ENCODE results near the gene RYR3.

Gene RYR3

DNA sequence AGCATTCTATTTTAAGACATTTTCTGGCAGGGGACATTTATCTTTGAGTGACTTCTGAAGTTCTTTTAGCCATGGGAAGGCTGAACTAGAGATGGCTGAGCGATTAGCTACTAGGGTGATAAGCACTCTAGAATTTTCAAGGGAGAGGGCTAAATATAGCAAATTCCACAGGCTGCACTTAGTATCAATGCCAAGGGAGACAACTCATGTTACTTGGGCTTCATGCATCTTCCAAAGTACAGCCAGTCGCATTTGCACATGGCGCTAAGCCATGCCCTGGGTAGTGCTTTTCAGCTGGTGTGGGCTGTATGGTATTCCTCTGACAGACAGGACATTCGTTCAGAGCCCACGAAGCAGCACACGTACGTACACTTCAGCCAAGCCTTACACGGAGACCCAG is 69.6 kb downstream of the RYR3 start:
- Histone ChIP-seq H3K27ac (no peak overlapping the region), H3K36me3 (no peaks in the 10 kb centered on the region), H3K4me1 (ENCODE audit: control insufficient read depth in 1 of 2, insufficient read depth in 1 of 2, low read depth in 1 of 2, low read length in 1 of 2) (no peaks in the 10 kb centered on the region), H3K27me3 (no peaks in the 10 kb centered on the region), H3K9me3 (no peaks in the 10 kb centered on the region), H3K4me3 (ENCODE audit: low read depth in 1 of 2, low read length in 1 of 2) (no peak overlapping the region)
- TF ChIP-seq, protein P1, sequence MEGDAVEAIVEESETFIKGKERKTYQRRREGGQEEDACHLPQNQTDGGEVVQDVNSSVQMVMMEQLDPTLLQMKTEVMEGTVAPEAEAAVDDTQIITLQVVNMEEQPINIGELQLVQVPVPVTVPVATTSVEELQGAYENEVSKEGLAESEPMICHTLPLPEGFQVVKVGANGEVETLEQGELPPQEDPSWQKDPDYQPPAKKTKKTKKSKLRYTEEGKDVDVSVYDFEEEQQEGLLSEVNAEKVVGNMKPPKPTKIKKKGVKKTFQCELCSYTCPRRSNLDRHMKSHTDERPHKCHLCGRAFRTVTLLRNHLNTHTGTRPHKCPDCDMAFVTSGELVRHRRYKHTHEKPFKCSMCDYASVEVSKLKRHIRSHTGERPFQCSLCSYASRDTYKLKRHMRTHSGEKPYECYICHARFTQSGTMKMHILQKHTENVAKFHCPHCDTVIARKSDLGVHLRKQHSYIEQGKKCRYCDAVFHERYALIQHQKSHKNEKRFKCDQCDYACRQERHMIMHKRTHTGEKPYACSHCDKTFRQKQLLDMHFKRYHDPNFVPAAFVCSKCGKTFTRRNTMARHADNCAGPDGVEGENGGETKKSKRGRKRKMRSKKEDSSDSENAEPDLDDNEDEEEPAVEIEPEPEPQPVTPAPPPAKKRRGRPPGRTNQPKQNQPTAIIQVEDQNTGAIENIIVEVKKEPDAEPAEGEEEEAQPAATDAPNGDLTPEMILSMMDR (IDR thresholded peaks at IDR 0.05), result no peak

GRCh38 chr15:33382491-33382890 is 71.7 kb downstream of the RYR3 start:
- no peak overlapping the region for H3K4me3 ChIP-seq (ENCODE audit: low read depth in 1 of 2, low read length in 1 of 2)
- no peaks in the 10 kb centered on the region for H3K27me3 ChIP-seq
- no peaks in the 10 kb centered on the region for H3K9me3 ChIP-seq
- H3K27ac ChIP-seq, result no peak overlapping the region
- H3K36me3 ChIP-seq, result no peaks in the 10 kb centered on the region
- H3K4me1 ChIP-seq (ENCODE audit: control insufficient read depth in 1 of 2, insufficient read depth in 1 of 2, low read depth in 1 of 2, low read length in 1 of 2), result no peaks in the 10 kb centered on the region
- TF ChIP-seq, protein P1 (IDR thresholded peaks at IDR 0.05), result no peak

GRCh38 chr15:33384307-33384706 is 73.5 kb downstream of the RYR3 start:
- no peaks in the 10 kb centered on the region for H3K36me3 ChIP-seq
- H3K4me1 ChIP-seq (ENCODE audit: control insufficient read depth in 1 of 2, insufficient read depth in 1 of 2, low read depth in 1 of 2, low read length in 1 of 2), result no peaks in the 10 kb centered on the region
- H3K4me3 ChIP-seq (ENCODE audit: low read depth in 1 of 2, low read length in 1 of 2), result no peak overlapping the region
- TF ChIP-seq, protein P1 (IDR thresholded peaks at IDR 0.05), result no peak
- no peaks in the 10 kb centered on the region for H3K9me3 ChIP-seq
- H3K27me3 ChIP-seq, result no peaks in the 10 kb centered on the region
- no peak overlapping the region for H3K27ac ChIP-seq

- TF ChIP-seq, protein P1 (IDR thresholded peaks at IDR 0.05), result no peak
- Histone ChIP-seq H3K4me1 (ENCODE audit: control insufficient read depth in 1 of 2, insufficient read depth in 1 of 2, low read depth in 1 of 2, low read length in 1 of 2) (no peaks in the 10 kb centered on the region), H3K4me3 (ENCODE audit: low read depth in 1 of 2, low read length in 1 of 2) (no peak overlapping the region), H3K27me3 (no peaks in the 10 kb centered on the region), H3K9me3 (no peaks in the 10 kb centered on the region), H3K36me3 (no peaks in the 10 kb centered on the region), H3K27ac (no peak overlapping the region)
These were observed 81.7 kb downstream of the RYR3 start for GRCh38 chr15:33392453-33392852.

- no peaks in the 10 kb centered on the region for H3K9me3 ChIP-seq
- no peak overlapping the region for H3K27ac ChIP-seq
- H3K4me1 ChIP-seq (ENCODE audit: control insufficient read depth in 1 of 2, insufficient read depth in 1 of 2, low read depth in 1 of 2, low read length in 1 of 2), result no peaks in the 10 kb centered on the region
- H3K36me3 ChIP-seq, result no peaks in the 10 kb centered on the region
- no peaks in the 10 kb centered on the region for H3K27me3 ChIP-seq
- no peak overlapping the region for H3K4me3 ChIP-seq (ENCODE audit: low read depth in 1 of 2, low read length in 1 of 2)
- TF ChIP-seq, protein P1 (IDR thresholded peaks at IDR 0.05), result no peak
These were observed 82.8 kb downstream of the RYR3 start for GRCh38 chr15:33393546-33393945.

- no peaks in the 10 kb centered on the region for H3K36me3 ChIP-seq
- H3K4me1 ChIP-seq (ENCODE audit: control insufficient read depth in 1 of 2, insufficient read depth in 1 of 2, low read depth in 1 of 2, low read length in 1 of 2), result no peaks in the 10 kb centered on the region
- TF ChIP-seq, protein P1 (IDR thresholded peaks at IDR 0.05), result no peak
- H3K27ac ChIP-seq, result no peak overlapping the region
- H3K9me3 ChIP-seq, result no peaks in the 10 kb centered on the region
- no peaks in the 10 kb centered on the region for H3K27me3 ChIP-seq
- H3K4me3 ChIP-seq (ENCODE audit: low read depth in 1 of 2, low read length in 1 of 2), result no peak overlapping the region
These were observed 84.6 kb downstream of the RYR3 start for GRCh38 chr15:33395321-33395720.

Data from neutrophil (primary cell).